LNCaP clone FGC (cell line): ENCODE data around the gene TIPIN.
A peak's percentile ranks its signal among the peaks of the same experiment; 100 is the strongest.

Experiments used
- DNase-seq: peaks from one replicate; pipeline ENCODE4 v3.0.0-alpha.2; 2011; ENCODE audit warnings: low read depth
- H3K4me3 ChIP-seq: 2 replicates; pipeline ENCODE4 v1.5.1; 2011; ENCODE audit warnings: mild to moderate bottlenecking, low read depth, low read length, control low read depth
- CTCF ChIP-seq: IDR thresholded peaks from 2 replicates; pipeline ENCODE4 v1.5.1; 2012; ENCODE audit warnings: mild to moderate bottlenecking; ENCODE audit not compliant: control insufficient read depth, insufficient read depth; ENCODE audit errors: extremely low read depth

The TIPIN gene, protein sequence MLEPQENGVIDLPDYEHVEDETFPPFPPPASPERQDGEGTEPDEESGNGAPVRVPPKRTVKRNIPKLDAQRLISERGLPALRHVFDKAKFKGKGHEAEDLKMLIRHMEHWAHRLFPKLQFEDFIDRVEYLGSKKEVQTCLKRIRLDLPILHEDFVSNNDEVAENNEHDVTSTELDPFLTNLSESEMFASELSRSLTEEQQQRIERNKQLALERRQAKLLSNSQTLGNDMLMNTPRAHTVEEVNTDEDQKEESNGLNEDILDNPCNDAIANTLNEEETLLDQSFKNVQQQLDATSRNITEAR

GRCh38 chr15:66356359-66357236, at the start of gene TIPIN:
TIPIN (minus strand) TSS chr15:66356685; CDS start chr15:66352947, 3,738 bp downstream.
- no peak for TF ChIP-seq CTCF
- peak; percentile 87 for DNase-seq
- peak within 1 kb of the TSS; percentile 60 for H3K4me3 ChIP-seq

DNA sequence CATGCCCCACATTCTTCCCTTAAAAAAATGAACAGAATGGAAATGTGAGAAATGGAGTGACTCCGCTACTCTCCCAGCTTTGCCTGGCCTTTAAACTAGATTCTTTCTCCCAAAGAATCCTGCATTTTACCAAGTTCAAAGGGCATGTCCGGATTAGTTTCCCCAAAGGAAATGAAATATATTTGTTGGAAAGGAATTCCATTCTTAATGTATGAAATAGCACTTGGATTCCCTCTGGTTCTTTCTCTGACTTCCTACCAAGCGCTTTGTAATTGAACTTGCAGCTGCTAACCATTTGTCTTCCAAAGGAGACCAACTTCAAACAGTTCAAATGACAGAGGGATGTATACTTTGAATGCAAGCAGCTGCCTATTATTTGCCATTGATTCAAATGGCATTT, 49.1 kb upstream of the TIPIN start:
- TF ChIP-seq CTCF: no peak
- no peak overlapping the region for H3K4me3 ChIP-seq
- DNase-seq: no peak

DNA sequence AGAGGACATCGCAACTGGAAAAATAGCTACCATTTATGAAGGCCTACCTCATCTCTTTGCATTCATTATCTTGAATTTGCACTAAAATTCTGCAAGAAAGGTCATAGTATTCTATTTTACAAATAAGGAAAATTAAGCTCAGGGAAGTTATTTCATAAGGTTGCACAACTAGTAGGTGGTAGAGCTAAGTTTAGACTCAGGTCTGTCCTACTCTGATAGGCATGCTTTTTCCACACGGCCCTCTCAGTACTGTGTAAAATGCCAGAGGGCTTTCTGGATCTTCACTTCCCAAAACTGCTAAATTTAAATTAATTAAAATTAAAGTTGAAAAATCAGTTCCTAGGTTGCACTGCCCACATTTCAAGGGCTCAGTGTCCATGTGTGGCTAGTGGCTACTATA, 48.5 kb upstream of the TIPIN start:
- H3K4me3 ChIP-seq: no peak overlapping the region
- TF ChIP-seq CTCF: no peak
- DNase-seq: no peak

GRCh38 chr15:66404532-66404931, 48.0 kb upstream of the TIPIN start:
- no peak overlapping the region for H3K4me3 ChIP-seq
- no peak for DNase-seq
- TF ChIP-seq CTCF: no peak

- no peak for DNase-seq
- no peak for TF ChIP-seq CTCF
- no peak overlapping the region for H3K4me3 ChIP-seq
These were observed 47.6 kb upstream of the TIPIN start for GRCh38 chr15:66404122-66404521.

DNA sequence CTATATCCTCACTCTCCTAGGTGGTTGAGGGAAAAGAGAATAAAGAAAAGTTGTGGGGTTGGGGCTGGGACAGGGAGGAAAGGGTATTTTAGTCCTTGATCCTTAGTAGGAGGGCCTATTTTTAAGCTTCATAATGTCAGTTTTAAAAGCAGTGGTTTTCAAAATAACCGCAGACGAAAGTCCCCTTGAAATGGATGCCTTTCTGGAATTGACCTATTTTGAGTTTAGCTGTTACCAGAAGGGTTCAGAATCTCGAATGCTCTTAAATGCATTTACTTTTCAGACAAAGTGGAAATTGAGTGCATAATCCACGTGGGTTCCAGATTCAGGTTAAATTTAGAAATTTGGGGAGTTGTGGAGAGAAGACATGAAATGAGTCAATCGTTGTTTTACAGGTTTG, 46.8 kb upstream of the TIPIN start:
- no peak for DNase-seq
- TF ChIP-seq CTCF: no peak
- H3K4me3 ChIP-seq: no peak overlapping the region
